NCI-H2196 (cell line): Measurements from ENCODE around the gene MYBPHL.

Source experiments
- DNase-seq: peaks from one replicate; lab custom pipeline; 2025; ENCODE audit not compliant: unreplicated experiment; lab: John Stamatoyannopoulos, UW

Gene MYBPHL

DNA sequence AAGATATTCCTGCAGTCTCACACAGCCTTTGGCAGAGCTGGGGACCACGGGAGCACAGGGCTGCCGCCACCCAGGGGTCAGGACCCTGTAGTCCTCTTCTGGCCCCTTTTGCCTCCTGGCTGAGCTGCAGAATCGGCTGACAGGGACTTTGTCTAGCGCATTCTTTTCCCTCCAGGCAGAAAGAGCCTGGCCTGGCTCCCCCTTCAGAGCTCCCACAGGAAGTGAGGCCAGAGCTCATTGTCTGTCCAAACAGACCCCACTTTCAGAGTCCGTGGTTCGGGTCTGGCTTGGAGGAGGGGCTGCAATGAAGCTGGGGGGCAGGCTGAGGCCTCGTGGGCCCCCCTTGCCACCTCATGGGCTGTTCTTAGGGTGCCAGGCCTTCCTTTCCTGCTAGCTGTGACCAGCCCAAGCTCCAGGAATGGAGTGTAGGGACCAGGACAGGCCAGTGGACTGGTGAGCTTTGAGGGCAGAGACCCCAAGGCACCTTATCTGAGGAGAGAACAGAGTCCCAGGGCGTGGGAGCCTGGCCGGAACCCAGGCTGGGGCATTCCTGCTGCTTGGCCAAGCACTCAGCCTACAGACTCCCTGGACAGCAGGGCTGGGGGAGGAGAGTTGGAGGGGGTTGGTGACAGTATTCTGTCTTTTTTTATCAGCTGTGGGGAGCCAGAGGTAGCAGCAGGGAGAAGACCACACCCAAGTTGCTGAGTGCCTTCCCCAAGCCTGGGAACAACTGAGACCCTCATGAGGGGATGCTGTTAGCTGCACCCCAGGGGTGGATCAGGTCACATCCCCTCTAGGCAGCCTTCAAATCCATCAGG lies 52.8 kb downstream of the MYBPHL start:
- no peak for DNase-seq

DNA sequence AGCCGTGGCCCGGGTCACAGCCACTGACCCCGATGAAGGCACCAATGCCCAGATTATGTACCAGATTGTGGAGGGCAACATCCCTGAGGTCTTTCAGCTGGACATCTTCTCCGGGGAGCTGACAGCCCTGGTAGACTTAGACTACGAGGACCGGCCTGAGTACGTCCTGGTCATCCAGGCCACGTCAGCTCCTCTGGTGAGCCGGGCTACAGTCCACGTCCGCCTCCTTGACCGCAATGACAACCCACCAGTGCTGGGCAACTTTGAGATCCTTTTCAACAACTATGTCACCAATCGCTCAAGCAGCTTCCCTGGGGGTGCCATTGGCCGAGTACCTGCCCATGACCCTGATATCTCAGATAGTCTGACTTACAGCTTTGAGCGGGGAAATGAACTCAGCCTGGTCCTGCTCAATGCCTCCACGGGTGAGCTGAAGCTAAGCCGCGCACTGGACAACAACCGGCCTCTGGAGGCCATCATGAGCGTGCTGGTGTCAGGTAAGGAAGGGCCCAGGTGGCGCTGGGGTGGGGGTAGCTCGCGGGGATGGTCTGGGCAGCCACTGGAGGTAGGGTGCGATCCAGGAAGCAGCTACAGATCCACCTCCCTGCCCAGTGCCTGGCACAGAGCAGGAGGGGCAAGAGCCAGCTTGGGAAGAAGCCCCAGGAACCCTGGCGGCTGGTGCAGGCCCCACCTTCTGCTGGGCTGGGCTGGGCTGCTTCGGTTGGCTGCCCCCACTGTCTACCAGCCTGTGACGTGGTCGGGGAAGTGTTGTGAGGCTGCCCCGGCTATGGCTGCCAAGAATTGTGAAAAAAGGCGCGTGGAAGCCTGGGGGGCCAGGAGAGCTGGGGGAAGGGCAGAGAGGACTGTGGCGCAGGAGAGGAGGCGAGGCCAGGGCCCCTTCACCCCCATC lies 53.7 kb downstream of the MYBPHL start:
- no peak for DNase-seq

DNA sequence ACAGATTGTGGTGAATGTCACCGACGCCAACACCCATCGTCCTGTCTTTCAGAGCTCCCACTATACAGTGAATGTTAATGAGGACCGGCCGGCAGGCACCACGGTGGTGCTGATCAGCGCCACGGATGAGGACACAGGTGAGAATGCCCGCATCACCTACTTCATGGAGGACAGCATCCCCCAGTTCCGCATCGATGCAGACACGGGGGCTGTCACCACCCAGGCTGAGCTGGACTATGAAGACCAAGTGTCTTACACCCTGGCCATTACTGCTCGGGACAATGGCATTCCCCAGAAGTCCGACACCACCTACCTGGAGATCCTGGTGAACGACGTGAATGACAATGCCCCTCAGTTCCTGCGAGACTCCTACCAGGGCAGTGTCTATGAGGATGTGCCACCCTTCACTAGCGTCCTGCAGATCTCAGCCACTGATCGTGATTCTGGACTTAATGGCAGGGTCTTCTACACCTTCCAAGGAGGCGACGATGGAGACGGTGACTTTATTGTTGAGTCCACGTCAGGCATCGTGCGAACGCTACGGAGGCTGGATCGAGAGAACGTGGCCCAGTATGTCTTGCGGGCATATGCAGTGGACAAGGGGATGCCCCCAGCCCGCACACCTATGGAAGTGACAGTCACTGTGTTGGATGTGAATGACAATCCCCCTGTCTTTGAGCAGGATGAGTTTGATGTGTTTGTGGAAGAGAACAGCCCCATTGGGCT lies 54.5 kb downstream of the MYBPHL start:
- no peak for DNase-seq

DNA sequence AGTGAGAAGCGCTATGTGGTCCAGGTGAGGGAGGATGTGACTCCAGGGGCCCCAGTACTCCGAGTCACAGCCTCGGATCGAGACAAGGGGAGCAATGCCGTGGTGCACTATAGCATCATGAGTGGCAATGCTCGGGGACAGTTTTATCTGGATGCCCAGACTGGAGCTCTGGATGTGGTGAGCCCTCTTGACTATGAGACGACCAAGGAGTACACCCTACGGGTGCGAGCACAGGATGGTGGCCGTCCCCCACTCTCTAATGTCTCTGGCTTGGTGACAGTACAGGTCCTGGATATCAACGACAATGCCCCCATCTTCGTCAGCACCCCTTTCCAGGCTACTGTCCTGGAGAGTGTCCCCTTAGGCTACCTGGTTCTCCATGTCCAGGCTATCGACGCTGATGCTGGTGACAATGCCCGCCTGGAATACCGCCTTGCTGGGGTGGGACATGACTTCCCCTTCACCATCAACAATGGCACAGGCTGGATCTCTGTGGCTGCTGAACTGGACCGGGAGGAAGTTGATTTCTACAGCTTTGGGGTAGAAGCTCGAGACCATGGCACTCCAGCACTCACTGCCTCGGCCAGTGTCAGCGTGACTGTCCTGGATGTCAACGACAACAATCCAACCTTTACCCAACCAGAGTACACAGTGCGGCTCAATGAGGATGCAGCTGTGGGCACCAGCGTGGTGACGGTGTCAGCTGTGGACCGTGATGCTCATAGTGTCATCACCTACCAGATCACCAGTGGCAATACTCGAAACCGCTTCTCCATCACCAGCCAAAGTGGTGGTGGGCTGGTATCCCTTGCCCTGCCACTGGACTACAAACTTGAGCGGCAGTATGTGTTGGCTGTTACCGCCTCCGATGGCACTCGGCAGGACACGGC lies 55.3 kb downstream of the MYBPHL start:
- DNase-seq, result no peak

DNA sequence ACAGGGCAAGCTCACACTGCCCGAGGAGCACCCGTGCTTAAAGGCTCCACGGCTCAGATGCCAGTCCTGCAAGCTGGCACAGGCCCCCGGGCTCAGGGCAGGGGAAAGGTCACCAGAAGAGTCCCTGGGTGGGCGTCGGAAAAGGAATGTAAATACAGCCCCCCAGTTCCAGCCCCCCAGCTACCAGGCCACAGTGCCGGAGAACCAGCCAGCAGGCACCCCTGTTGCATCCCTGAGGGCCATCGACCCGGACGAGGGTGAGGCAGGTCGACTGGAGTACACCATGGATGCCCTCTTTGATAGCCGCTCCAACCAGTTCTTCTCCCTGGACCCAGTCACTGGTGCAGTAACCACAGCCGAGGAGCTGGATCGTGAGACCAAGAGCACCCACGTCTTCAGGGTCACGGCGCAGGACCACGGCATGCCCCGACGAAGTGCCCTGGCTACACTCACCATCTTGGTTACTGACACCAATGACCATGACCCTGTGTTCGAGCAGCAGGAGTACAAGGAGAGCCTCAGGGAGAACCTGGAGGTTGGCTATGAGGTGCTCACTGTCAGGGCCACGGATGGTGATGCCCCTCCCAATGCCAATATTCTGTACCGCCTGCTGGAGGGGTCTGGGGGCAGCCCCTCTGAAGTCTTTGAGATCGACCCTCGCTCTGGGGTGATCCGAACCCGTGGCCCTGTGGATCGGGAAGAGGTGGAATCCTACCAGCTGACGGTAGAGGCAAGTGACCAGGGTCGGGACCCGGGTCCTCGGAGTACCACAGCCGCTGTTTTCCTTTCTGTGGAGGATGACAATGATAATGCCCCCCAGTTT lies 56.1 kb downstream of the MYBPHL start:
- no peak for DNase-seq

DNA sequence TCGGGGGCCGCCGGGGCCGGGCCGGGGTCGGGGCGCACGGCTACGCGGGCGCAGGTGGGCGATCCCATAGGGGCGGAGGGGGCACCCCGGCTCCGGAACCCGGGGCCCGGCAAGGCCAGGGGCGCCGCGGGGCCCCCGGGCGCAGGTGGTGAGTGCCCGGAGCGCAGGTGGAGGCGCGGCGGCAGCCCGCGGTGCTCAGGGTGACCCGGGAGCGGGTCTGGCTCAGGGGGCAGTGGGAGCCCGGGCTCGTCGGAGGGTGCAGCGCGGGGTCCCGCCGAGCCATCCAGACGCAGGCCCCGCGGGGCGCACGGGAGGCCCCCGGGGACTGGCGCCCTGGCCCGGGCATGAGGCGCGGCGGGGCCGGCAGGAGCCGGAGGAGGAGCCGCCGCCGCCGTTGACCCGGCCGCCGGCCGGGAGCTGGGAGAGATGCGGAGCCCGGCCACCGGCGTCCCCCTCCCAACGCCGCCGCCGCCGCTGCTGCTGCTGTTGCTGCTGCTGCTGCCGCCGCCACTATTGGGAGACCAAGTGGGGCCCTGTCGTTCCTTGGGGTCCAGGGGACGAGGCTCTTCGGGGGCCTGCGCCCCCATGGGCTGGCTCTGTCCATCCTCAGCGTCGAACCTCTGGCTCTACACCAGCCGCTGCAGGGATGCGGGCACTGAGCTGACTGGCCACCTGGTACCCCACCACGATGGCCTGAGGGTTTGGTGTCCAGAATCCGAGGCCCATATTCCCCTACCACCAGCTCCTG lies 57.0 kb downstream of the MYBPHL start:
- no peak for DNase-seq

DNA sequence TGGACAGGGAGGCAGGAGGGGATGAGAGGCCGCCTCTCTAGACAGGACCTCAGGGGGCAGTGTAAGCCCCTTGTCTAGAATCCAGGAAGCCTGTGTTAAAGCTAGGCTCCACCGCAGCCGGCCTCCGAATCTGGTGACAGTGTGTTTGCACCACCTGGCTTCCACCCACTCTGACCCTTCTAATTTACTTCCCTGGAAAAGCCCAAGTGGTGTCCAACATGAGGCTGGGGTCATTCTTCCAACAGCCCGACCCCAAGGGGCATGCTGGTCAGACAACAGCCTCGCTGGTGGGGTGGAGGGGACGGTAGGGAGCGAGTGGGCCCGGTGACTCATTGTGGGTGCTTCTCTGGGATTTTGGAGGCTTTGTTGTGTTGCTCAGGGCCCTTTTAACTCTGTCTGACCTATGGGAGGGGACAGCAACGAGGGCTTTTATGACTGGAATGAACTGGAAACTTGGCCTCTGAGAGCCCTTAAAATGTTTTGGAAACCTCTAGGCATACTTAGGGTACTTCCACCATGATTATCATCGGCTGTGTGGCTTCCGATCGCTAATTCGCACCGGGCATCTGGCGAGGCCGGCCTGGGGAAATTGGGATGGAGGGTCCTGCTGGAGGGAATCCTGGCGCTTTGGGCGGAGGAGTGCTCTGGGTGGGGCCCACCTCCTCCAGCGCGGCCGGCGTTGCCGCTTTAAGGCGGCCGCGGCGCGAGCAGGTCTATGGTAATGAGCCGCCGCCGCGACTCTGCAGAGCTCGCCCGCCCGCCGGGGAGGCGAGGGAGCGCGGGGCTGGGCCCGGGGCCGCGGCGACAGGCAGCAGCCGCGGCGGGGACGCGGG lies 57.8 kb downstream of the MYBPHL start, which contains the start of gene CELSR2:
CELSR2 (plus strand) TSS at position 743 of the 833 bp plus-strand sequence. CDS start 541 bp downstream, outside the sequence.
- DNase-seq, result peak; percentile 80

DNA sequence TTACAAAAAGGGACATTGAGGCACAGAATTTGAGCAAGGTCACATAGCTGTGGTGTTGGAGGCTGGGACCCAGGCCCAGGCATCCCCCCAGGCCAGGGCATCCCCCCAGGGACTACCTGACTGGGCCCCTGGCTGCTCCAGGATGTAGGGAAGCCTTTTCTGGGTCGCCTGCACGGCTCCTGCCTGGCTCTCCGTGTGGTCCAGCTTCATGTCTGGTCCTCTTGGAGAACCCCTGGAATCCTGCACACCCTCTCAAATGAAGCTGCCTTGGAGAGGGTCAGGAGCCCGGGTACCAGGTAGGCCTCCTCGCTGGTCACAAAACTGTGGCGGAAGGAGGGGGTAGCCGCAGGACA lies 58.4 kb downstream of the MYBPHL start:
- DNase-seq, result no peak

- DNase-seq, result no peak
Measured at GRCh38 chr1:109247401-109248365, 59.1 kb downstream of the MYBPHL start.

DNA sequence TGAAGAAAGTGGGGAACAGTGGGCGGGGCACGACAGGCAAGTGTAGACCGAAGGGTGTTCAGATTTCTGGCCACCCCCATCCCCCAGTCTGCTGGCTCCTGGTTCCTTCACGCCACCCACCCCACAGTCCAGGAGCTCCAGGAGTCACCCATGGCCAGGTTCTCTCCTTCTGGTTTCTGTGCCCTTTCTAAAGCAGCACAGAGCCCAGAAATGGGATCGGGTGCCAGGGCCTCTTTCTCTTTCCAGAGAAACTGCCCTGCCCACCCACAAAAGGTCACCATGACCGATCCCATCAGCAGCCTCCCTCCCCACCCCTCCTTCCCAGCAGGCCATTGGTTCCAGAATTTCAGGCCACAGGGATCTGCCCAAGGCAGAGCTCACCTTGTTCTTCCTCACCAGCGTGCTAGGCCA lies 60.7 kb downstream of the MYBPHL start:
- DNase-seq, result no peak

- peak; percentile 26 for DNase-seq
Measured at GRCh38 chr1:109243860-109244552, 62.8 kb downstream of the MYBPHL start.

DNA sequence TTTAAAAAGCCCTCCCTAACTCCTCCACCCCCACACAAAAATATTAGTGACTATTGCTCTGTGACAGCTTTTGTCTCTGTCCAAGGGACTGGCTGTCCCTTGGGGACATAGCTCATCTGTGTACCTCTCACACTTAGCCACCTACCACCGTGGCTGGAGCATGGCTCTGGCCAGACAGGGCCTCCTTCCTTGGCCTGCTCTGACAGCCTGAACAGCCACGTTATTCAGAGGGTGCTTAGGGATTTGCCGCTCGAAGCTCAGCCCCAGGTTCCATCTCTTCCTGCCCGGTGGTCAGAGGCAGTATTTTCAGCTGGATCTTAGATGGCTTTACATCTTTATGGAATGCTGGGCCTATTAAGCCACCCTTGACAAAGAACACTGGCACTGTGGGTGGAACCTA lies 63.6 kb downstream of the MYBPHL start:
- no peak for DNase-seq

DNA sequence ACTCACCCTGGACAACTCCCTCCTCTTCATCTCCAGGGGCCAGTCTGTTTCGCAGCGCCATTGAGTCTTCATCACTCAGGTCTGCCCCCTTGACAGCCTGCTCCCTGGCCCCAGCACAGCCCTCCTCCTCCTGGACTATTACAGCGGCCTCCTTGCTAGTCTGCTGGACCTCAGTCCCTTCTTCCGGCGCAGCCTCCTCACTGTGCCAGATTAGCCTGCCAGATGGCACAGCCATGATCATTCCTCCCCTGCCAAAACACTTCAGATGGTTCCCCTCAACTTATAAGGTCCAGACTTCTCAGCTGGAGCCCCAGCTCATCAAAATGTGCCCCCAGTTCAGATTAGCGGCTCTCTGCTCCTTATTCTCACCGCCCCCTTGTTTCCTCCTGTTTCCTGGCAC lies 64.4 kb downstream of the MYBPHL start:
- DNase-seq, result no peak
